Amniotic epithelial cell (primary cell): ENCODE results near the gene MRPL36.
"Not testable (repeated sequence)": the region's sequence is repeated elsewhere in the genome, so short reads cannot be mapped to it uniquely, and the experiment has no call there.

ENCODE experiments used
- DNase-seq: peaks from one replicate; pipeline ENCODE4 v3.0.0-alpha.2; 2010; ENCODE audit warnings: low read depth

MRPL36 gene

GRCh38 chr5:1832511-1833250 is 33.0 kb upstream of the MRPL36 start:
- DNase-seq: no peak

GRCh38 chr5:1831677-1832313 is 32.2 kb upstream of the MRPL36 start:
- DNase-seq: no peak

- no peak for DNase-seq
These were observed 31.6 kb upstream of the MRPL36 start for GRCh38 chr5:1831257-1831656.

GRCh38 chr5:1830571-1831228 is 31.1 kb upstream of the MRPL36 start:
- DNase-seq: no peak

GRCh38 chr5:1827886-1828397 is 28.3 kb upstream of the MRPL36 start:
- DNase-seq: peak; percentile 7

GRCh38 chr5:1827025-1827885 is 27.6 kb upstream of the MRPL36 start:
- DNase-seq: no peak

GRCh38 chr5:1826235-1826980 is 26.8 kb upstream of the MRPL36 start:
- DNase-seq: no peak

GRCh38 chr5:1824903-1825841 is 25.5 kb upstream of the MRPL36 start:
- no peak for DNase-seq

- no peak for DNase-seq
These were observed 24.6 kb upstream of the MRPL36 start for GRCh38 chr5:1824109-1824821.

GRCh38 chr5:1823381-1824034 is 23.9 kb upstream of the MRPL36 start:
- no peak for DNase-seq

- no peak for DNase-seq
These were observed 22.2 kb upstream of the MRPL36 start for GRCh38 chr5:1821862-1822261.

GRCh38 chr5:1820926-1821325 is 21.3 kb upstream of the MRPL36 start:
- no peak for DNase-seq

- DNase-seq: no peak
These were observed 20.7 kb upstream of the MRPL36 start for GRCh38 chr5:1820381-1820780.

GRCh38 chr5:1819458-1819857 is 19.8 kb upstream of the MRPL36 start:
- no peak for DNase-seq

- no peak for DNase-seq
These were observed 19.1 kb upstream of the MRPL36 start for GRCh38 chr5:1818784-1819183.

GRCh38 chr5:1817261-1818043 is 17.8 kb upstream of the MRPL36 start:
- no peak for DNase-seq

GRCh38 chr5:1816495-1817089 is 17.0 kb upstream of the MRPL36 start:
- DNase-seq: not testable (repeated sequence)

- DNase-seq: no peak
These were observed 16.2 kb upstream of the MRPL36 start for GRCh38 chr5:1815881-1816292.
